IMR-90 (cell line): ENCODE measurements around the gene CPTP.

Experiments
- TF ChIP-seq, protein P1 (sequence below): conservative IDR thresholded peaks from 2 replicates; pipeline ENCODE4 v1.5.1; 2012; ENCODE audit warnings: mild to moderate bottlenecking, low read depth, low read length, improper control_type of control experiment
- TF ChIP-seq, protein P2 (sequence below): fragments of 150-350 bp; IDR thresholded peaks from 2 replicates; pipeline ENCODE4 v1.6.1; 2017; ENCODE audit warnings: mild to moderate bottlenecking, antibody characterized with exemption, low read length, low read depth

DNA sequence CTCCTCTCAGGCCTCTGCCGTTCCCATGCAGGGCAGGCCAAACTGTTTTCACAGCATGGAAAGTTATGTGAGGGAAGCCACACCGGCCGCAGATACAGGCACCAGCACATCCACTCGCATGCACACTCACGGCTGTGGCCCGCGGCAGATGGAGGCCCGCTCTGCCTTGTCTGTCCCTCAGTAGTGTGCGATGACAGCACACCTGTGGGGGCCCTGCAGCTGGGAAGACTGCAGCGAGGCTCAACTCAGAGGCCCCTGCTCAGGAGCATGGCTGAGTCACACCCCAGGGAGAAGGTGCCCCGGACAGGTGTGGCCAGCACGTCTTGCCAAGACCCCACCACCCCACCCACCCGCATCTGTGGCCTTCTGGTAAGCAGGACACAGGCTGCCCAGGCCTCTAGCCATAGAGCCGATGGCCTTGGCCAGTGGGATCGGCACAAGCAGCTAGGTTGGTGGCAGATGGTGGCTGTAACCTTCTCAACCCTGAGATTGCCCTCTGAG, 49.6 kb upstream of the CPTP start:
- TF ChIP-seq, protein P1, sequence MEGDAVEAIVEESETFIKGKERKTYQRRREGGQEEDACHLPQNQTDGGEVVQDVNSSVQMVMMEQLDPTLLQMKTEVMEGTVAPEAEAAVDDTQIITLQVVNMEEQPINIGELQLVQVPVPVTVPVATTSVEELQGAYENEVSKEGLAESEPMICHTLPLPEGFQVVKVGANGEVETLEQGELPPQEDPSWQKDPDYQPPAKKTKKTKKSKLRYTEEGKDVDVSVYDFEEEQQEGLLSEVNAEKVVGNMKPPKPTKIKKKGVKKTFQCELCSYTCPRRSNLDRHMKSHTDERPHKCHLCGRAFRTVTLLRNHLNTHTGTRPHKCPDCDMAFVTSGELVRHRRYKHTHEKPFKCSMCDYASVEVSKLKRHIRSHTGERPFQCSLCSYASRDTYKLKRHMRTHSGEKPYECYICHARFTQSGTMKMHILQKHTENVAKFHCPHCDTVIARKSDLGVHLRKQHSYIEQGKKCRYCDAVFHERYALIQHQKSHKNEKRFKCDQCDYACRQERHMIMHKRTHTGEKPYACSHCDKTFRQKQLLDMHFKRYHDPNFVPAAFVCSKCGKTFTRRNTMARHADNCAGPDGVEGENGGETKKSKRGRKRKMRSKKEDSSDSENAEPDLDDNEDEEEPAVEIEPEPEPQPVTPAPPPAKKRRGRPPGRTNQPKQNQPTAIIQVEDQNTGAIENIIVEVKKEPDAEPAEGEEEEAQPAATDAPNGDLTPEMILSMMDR, result no peak
- TF ChIP-seq, protein P2, sequence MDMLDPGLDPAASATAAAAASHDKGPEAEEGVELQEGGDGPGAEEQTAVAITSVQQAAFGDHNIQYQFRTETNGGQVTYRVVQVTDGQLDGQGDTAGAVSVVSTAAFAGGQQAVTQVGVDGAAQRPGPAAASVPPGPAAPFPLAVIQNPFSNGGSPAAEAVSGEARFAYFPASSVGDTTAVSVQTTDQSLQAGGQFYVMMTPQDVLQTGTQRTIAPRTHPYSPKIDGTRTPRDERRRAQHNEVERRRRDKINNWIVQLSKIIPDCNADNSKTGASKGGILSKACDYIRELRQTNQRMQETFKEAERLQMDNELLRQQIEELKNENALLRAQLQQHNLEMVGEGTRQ, result no peak
